Amniotic epithelial cell (primary cell): Measurements from ENCODE around the gene PROSER3.

Source experiments
- DNase-seq: peaks from one replicate; pipeline ENCODE4 v3.0.0-alpha.2; 2010; ENCODE audit warnings: low read depth

PROSER3 gene

DNA sequence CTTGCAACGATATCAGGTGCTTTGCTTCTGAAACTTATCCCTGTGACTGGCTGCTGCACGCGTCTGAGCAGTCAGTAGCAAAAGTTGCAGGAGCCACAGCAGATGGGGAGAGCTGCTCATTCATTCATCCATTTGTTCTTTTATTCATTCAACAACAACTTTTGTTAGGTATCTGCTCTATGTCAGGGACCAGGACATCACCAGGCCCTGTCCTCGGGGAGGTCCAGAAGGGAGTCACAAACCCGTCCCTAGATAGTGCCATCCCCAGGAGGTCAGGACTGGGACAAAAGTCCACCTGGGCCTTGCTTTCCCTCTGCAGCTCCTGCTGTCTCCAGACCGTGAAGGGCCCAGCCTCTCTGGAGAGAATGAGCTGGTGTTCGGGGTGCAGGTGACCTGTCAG is 20.0 kb downstream of the PROSER3 start:
- no peak for DNase-seq

DNA sequence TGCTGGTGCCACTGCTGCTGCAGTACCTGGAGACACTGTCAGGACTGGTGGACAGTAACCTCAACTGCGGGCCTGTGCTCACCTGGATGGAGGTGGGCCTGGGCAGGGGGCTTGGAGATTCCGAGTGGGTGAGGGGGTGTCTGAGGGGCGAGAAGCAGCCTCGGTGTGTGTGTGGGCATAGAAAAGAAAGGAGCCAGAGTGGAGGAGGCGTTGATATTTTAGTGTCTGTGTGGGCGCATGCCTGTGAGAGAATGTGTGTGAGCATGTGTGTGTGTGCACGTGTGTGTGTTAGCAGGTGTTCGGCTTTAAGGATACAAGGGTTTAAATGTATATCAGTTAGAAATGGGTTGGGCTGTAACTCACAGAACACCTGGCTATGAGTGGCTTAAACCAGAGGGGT is 21.1 kb downstream of the PROSER3 start:
- no peak for DNase-seq

DNA sequence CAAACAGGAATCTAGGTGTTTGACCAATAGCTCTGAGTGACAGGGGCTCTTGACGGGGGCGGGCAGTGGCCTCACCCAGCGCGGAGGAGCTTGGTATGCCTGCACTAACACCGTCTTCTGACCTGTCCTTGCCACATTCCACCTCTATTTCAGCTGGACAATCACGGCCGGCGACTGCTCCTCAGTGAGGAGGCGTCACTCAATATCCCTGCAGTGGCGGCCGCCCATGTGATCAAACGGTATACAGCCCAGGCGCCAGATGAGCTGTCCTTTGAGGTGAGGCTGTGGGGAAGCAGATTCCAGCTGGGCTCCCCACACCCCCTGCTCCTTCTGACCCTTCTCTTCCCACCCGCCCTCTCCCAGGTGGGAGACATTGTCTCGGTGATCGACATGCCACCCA is 22.1 kb downstream of the PROSER3 start:
- no peak for DNase-seq

DNA sequence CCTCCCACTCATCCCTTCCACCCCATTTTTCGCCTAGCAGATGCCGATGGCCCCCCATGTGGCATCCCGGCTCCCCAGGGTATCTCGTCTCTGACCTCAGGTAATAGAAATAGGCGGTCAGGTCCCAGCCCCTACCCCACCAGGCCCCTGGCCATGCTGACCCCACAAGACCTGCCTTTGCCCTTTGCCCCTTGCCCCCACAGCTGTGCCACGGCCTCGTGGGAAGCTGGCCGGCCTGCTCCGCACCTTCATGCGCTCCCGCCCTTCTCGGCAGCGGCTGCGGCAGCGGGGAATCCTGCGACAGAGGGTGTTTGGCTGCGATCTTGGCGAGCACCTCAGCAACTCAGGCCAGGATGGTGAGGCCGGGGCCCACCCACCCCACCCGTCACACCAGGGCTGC is 22.7 kb downstream of the PROSER3 start:
- no peak for DNase-seq

DNA sequence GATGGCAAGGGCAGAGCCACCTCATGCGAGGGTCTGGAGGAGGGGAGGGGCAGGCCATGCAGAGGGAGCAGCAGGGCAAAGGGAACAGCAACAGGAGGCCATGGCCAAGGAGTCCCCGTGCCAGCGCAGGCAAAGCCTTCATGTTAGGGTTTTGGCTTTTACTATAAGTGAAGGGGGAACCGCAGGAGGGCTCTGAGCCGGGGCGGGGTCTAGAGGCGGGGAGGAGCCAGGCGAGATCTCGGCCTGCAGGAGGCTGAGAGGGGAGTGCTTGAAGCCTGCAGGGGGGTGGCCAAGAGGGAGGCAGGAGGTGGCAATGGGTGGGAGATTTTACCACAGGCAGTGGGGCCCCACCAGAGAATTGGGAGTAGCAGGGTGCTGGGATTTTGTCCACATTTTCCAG is 23.7 kb downstream of the PROSER3 start:
- no peak for DNase-seq

DNA sequence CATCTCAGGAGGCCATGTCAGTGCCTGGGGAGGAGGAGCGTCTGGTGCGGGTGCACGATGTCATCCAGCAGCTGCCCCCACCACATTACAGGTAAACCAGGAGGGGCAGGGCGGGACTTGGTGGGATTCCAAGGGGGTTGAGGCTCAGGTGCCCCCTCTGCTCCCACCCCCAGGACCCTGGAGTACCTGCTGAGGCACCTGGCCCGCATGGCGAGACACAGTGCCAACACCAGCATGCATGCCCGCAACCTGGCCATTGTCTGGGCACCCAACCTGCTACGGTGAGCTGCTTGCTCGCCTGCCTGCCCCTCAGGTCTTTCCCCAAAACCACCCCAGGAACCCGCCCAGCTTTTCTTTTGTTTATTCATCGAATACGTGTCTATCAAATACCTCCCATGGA is 24.6 kb downstream of the PROSER3 start:
- no peak for DNase-seq

DNA sequence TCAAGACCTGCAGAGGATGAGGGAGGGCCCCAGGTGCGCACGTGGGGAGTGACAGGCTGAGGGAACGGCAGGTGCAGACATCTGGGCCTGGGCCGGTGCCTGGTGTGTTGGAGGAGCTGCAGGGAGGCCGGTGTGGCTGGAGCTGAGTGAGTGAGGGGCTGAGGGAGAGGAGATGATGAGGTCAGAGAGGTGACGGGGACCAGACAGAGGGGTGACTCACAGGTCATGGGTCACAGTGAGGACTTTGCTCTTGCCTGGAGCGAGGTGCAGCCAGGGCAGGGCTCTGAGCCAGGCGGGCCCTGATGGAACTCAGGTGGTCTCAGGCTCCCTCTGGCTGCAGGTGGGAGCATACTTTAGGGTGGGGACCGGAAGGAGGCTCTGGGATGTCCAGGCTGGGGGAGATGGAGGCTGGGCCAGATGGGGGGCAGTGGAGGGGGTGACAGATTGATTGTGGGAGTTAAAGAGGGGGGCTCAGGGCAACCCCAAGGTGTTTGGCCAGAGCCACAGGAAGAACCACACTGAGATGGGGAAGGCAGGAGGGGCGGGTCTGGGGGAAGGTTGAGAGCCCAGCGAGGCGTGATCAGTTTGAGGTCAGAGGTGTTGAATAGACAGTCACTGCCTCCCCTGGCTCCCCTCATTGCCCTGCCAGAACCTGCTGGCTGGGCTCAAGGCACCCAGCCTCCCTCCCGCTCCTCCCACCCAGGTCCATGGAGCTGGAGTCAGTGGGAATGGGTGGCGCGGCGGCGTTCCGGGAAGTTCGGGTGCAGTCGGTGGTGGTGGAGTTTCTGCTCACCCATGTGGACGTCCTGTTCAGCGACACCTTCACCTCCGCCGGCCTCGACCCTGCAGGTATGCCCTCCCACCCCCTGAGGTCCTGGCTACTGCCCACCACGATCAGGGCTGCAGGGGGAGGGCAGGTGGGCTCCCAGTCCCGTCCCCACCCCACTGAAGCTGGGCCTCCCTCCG is 25.8 kb downstream of the PROSER3 start:
- no peak for DNase-seq

DNA sequence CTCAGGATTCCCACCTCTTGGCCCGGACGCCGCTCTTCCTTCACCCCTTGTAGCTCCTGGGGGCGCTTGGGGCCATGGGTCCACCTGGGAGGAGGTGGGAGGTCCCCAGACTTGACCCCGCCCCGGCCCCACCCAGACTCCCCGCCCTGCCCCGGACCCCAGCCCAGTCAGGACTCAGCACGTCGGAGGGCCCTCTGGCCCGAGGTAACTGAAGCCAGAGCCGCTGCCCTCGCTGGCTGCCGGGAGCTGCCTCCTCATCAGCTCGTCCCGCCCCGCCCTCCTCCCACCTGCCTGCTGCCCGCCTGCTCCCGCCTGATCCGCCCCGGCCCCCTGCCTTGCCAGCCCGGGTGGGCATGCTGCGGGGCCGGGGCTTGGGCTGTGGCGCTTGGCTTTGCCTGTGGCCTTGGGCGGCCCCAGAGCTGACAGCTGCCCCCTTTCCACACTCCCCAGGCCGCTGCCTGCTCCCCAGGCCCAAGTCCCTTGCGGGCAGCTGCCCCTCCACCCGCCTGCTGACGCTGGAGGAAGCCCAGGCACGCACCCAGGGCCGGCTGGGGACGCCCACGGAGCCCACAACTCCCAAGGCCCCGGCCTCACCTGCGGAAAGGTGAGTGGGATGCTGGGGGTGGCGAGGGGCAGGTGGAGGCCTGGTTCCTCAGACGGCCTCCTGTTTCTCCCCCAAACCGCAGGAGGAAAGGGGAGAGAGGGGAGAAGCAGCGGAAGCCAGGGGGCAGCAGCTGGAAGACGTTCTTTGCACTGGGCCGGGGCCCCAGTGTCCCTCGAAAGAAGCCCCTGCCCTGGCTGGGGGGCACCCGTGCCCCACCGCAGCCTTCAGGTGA is 26.7 kb downstream of the PROSER3 start:
- no peak for DNase-seq

DNA sequence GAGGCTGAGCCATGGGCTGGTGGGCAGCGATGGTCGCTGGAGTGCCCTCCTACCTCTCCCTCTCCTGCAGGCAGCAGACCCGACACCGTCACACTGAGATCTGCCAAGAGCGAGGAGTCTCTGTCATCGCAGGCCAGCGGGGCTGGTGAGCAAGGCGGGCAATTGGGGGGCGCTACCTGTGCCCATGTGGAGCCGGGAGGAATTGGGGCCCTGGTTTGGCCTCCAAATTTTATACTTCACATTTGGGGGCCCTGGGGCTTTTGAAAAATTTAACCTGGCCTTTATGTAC is 27.3 kb downstream of the PROSER3 start:
- DNase-seq: no peak

DNA sequence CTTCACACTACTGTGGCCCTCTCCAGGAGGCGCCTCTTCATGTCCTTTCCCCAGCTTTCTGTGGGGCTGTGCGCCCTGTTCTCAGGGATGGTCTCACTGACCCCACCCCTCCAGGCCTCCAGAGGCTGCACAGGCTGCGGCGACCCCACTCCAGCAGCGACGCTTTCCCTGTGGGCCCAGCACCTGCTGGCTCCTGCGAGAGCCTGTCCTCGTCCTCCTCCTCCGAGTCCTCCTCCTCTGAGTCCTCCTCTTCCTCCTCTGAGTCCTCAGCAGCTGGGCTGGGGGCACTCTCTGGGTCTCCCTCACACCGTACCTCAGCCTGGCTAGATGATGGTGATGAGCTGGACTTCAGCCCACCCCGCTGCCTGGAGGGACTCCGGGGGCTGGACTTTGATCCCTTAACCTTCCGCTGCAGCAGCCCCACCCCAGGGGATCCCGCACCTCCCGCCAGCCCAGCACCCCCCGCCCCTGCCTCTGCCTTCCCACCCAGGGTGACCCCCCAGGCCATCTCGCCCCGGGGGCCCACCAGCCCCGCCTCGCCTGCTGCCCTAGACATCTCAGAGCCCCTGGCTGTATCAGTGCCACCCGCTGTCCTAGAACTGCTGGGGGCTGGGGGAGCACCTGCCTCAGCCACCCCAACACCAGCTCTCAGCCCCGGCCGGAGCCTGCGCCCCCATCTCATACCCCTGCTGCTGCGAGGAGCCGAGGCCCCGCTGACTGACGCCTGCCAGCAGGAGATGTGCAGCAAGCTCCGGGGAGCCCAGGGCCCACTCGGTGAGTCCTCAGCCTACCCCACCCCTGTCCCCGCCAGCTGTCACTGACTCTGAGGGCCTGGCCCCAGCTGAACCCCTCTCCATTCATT is 28.6 kb downstream of the PROSER3 start:
- no peak for DNase-seq

DNA sequence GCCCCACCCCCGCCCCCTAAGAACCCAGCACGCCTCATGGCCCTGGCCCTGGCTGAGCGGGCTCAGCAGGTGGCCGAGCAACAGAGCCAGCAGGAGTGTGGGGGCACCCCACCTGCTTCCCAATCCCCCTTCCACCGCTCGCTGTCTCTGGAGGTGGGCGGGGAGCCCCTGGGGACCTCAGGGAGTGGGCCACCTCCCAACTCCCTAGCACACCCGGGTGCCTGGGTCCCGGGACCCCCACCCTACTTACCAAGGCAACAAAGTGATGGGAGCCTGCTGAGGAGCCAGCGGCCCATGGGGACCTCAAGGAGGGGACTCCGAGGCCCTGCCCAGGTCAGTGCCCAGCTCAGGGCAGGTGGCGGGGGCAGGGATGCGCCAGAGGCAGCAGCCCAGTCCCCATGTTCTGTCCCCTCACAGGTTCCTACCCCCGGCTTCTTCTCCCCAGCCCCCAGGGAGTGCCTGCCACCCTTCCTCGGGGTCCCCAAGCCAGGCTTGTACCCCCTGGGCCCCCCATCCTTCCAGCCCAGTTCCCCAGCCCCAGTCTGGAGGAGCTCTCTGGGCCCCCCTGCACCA is 29.3 kb downstream of the PROSER3 start:
- DNase-seq: no peak

DNA sequence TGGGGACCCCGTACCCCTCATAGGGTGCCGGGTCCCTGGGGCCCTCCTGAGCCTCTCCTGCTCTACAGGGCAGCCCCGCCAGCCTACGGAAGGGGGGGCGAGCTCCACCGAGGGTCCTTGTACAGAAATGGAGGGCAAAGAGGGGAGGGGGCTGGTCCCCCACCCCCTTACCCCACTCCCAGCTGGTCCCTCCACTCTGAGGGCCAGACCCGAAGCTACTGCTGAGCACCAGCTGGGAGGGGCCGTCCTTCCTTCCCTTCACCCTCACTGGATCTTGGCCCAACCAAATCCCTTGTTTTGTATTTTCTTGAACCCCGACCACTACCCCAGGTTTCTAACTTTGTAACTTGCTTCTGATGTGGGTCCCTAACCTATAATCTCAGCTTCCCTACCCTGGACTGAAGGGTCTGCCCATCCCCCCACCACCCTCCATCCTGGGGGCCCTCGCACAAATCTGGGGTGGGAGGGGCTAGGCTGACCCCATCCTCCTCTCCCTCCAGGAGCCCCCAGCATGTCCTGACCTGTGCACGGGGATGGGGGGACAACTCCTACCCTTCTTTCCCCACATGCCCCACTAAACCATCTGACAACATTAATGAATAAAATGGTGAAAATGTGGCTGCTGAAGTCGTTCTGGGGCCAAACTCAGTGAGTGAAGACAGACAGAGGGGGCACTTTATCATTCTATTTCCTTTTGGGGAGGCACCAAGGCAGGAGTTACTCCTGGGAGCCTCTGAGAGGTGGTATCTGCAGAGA is 30.4 kb downstream of the PROSER3 start:
- no peak for DNase-seq

DNA sequence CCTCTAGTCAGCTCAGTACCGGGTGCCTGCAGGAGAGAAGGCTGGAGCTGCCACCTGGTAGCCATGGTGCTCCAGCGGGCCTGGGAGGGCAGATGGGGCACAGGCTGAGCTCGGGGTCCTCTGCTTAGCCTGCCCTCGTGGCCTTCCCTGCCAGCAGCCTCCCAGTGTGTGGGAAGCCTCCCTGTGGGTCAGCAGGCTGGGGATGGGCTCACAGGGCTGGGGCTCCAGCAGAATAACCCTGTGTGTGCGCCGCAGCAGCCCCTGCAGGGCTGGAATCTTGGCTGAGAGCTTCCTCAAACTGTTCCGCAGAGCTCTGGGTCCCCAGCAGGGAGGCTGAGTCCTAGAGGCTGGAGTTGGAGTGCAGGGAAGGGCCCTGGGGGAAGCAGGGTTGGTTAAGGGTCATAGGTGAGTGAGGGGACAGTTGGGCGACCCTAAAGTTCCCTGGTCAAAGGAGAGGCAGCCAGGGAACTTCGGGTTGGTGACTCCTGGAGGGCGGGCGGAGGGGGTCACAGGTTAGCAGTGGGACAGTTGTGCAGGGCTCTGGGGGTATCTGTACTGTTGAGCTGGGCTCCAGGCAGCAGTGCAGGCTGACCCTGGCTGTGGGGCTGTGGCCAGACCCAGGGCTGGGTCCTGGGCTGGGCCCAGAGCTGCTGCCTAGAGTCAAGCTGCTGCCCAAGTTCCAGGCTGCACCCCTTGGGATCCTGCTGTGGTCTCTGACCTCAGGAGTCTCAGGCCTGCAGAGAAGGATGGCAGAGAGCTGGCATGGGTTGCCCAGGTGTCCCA is 31.4 kb downstream of the PROSER3 start:
- DNase-seq: no peak

DNA sequence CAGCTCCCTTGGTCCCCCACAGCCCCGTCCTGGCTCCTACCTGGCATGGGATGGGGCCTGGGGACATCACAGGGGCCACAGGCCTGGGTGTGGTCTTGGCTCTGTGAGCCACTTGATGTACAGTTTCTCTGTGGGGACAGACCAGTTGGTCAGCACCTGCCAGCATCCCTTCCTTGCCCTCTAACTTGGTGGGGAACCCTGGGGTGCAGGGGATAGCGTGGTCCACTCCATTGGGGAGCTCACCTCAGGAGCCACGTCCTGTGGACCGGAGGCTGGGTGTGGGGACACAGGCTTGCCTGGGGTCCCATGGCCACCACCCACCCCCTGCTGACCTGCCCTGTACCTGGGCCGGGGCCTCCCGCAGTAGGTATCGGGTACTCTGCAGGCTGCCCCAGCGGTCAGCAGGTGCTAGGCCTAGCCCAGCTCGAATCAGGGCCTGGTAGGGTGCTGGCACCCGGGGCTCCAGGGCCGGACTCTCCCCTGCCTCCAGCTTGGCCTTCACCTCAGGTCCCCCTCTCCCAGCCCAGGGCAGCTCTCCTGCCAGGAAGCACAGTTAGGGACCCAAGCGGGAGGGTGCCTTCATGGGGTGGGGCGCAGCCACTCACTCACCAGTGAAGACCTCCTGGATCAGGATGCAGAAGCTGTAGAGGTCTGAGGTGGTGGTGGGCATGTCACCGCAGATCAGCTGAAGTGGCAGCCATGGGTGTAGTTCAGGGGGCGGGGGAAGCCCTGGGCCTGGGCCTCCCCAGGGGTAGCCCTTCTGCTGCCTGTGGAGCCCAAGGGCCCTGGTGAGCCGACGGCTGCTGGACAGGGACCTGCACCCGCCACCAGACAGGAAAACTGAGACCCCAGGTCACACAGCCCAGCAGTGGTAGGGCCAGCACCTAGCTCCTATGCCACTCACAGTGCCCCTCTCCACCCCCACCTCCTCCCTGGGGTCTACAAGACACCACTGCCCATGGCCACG is 32.3 kb downstream of the PROSER3 start:
- no peak for DNase-seq

DNA sequence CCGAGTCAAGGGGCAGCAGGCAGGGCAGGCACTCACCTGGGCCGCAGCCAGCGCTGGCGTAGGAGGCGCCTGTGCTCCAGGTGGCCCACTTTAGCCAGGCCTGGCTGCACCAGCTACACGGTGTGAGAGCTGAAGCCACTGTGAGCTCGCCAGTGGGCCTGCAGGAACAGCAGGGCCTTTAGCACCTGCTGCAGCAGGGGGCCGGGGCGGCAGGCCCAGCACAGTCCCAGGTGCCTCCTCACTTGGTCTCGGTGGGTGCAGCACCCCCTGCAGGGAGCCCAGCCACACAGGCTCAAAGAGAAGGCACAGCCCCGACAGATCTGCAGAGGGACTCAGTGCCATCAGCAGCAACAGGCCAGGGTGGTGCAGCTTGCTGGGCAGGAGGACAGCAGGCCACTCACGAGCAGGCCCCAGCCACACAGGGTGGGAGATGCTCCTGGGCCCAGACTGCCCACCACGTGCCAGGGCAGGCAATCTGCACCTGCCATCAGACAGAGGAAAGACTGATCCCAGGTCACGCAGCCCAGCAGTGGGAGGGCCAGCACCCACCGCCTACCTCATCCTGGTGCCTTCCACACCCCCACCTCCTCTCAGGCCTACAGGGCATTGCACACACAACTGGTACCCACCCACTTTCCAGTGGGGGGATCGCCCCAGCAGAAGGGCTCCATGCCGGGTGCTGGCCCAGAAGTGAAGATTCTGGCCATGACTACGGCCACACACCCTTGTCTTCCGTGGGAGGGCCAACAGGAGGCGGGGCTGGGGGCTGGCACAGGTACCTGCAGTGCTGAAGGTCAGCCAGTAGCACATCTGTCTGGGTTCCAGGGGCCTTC is 33.2 kb downstream of the PROSER3 start:
- no peak for DNase-seq

DNA sequence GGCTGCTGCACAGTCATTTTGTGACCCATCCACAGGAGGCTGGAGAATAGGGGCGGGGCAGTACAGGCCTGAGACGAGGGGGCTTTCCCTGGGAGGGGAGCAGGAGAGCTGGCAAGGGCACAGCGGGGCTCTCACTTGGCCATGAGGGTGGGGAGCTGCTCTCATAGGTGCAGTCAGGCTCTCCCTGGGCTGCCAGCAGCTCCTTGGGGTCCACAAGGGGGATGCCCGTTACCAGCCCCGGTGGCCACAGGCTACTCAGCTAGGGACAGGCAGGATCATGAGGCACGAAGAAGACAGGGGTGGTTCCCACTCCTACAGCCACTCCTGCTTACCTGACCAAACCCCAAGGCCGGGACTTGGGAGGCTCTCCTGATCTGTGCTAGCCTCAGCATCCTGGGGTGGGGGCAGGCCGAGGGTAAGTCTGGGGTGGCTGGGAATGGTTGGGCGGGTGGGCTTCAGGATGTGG is 33.9 kb downstream of the PROSER3 start:
- DNase-seq: no peak

DNA sequence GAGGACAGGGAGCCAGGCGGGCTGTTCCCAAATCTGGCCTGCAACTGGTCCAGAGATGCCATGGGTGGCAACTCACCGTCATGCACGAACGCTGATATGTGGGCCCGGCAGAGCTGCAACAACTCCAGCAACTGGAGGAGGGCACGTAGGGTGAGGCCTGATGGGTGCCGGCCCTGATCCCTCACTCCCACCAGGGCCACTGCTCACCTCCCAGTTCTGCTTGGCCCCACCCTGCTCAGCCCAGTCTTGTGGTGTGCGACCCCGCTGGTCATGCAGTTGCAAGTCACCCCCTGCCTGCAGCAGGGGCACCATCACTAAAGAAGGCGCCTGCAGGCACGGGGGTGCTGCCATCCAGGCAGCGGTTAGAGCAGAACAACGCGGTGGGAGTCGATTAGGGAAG is 34.3 kb downstream of the PROSER3 start:
- no peak for DNase-seq

DNA sequence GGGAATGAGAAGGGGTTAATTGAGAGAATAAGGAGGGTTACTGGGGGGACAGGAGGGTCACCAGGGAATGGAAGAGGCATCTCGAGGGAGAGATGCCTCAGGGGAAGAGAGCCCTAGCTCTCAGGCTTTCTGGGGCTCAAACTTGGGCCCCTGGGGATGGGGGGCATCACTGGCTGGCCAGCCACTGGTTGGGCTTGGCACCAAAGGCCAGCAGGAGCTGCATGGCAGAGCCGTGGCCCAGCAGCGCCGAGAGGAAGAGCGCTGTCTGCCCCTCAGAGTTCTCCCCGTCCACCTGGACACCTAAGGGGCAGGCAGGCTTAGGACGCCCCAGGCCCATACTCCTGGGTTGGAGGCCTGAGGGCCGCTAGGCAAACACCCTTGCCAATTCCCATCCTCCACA is 34.9 kb downstream of the PROSER3 start:
- no peak for DNase-seq
